ENCODE measurements around the gene KLK6. TPM values are rescaled to one million over a fixed set of nuclear protein-coding genes. Genes with fewer than 3 reads are reported as not detected.
"Not testable (repeated sequence)": the region's sequence is repeated elsewhere in the genome, so short reads cannot be mapped to it uniquely, and the experiment has no call there.

Gene KLK6
- total RNA-seq, 4 donors from 2014 or later: 0.46 to 1.0 TPM; not detected in 2

DNA sequence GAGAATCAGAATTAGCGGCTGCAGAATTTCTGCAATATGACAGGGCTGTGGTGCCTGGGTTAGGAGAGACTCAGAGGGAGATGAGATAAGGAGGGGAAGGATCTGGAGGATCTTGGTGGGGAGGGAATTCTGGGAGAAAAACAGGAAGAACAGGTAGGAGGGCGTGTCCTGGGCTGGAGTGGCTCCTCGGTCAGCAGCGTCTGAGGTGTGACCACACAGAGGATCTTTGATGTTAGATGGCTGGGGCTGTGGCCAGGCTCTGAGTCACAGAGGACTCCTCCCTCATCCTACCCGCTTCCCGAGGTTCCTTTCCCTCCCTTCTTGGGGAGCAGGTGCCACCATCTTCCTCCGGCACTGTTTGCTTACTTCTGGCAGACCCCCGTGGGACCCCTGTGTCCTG is 6.4 kb upstream of the KLK6 start:
- Histone ChIP-seq H3K4me3 (no peak overlapping the region), H3K4me1 (no peaks in the 10 kb centered on the region), H3K36me3 (no peaks in the 10 kb centered on the region), H3K27ac (no peak overlapping the region), H3K9me3 (no peaks in the 10 kb centered on the region), H3K27me3 (no peaks in the 10 kb centered on the region)
- DNase-seq: no peak
- intact Hi-C loops (cut with DNase I; ENCODE audit: low total_unique reads): no loop called here
- TF ChIP-seq POLR2A (IDR thresholded peaks at IDR 0.05): no peak
- TF ChIP-seq, protein P1, sequence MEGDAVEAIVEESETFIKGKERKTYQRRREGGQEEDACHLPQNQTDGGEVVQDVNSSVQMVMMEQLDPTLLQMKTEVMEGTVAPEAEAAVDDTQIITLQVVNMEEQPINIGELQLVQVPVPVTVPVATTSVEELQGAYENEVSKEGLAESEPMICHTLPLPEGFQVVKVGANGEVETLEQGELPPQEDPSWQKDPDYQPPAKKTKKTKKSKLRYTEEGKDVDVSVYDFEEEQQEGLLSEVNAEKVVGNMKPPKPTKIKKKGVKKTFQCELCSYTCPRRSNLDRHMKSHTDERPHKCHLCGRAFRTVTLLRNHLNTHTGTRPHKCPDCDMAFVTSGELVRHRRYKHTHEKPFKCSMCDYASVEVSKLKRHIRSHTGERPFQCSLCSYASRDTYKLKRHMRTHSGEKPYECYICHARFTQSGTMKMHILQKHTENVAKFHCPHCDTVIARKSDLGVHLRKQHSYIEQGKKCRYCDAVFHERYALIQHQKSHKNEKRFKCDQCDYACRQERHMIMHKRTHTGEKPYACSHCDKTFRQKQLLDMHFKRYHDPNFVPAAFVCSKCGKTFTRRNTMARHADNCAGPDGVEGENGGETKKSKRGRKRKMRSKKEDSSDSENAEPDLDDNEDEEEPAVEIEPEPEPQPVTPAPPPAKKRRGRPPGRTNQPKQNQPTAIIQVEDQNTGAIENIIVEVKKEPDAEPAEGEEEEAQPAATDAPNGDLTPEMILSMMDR (IDR thresholded peaks at IDR 0.05): no peak

DNA sequence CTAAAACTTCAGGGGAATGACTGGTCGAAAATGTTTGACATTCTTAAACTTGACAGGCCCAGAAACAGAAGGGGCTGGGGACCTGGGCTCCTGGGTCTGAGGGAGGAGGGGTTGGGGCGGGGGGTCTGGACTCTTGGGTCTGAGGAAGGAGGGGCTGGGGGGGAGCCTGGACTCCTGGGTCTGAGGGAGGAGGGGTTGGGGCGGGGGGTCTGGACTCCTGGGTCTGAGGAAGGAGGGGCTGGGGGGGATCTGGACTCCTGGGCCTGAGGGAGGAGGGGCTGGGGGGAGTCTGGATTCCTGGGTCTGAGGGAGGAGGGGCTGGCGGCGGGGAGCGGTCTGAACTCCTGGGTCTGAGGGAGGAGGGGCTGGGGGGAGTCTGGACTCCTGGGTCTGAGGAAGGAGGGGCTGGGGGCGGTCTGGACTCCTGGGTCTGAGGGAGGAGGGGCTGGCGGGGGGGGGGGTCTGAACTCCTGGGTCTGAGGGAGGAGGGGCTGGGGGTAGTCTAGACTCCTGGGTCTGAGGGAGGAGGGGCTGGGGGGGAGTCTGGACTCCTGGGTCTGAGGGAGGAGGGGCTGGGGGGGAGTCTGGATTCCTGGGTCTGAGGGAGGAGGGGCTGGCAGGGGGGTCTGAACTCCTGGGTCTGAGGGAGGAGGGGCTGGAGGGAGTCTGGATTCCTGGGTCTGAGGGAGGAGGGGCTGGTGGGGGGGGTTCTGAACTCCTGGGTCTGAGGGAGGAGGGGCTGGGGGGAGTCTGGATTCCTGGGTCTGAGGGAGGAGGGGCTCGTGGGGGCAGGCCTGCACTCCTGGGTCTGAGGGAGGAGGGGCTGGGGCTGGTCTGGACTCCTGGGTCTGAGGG is 5.5 kb upstream of the KLK6 start:
- no peak for TF ChIP-seq POLR2A (IDR thresholded peaks at IDR 0.05)
- TF ChIP-seq, protein P1 (IDR thresholded peaks at IDR 0.05): no peak
- Histone ChIP-seq H3K4me3 (no peak overlapping the region), H3K36me3 (no peaks in the 10 kb centered on the region), H3K9me3 (no peaks in the 10 kb centered on the region), H3K27ac (no peak overlapping the region), H3K27me3 (no peaks in the 10 kb centered on the region), H3K4me1 (no peaks in the 10 kb centered on the region)
- intact Hi-C loops (cut with DNase I; ENCODE audit: low total_unique reads): no loop called here
- no peak for DNase-seq

DNA sequence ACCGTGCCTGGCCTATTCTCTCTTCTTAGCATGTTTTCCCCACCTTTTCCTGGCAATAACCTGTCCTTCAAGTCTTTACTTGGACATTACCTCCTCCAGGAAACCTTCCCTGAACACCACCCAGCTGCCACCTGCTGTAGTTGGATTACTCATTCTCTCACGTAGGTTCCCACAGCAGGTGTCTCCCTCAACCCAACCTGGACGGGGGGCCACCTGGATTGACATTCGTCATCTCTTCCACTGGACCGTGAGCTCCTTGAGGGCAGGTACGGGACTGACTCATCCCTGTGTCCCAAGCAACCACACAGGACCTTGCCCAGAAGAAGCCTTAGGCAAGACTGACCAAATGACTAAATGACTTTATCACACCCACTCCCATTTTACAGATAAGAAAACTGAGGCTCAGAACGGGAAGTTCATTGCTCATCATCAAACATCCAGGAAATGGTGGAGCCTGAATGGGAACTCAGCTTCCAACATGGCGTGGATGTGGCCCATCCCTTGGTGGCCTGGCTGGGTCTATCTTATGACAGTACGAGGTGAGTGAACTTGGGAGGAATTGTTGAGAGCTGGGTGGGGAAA is 3.5 kb upstream of the KLK6 start:
- DNase-seq: no peak

DNA sequence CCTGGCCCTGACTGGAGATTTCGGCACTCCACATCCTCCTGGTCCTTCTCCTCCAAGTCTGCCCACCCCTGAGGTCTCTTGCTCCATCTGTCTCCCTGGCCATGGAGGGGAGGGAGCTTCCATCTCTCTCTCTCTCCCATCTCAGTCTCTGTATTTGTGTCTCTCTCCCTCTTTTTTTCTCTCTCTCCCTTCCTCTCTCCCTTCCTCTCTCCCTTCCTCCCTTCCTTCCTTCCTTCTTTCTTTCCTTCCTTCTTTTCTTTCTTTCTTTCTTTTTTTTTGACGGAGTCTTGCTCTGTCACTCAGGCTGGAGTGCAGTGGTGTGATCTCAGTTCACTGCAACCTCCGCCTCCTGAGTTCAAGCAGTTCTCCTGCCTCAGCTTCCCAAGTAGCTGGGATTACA is 419 bp upstream of the KLK6 start:
- DNase-seq; H3K4me3 ChIP-seq; H3K36me3 ChIP-seq; H3K9me3 ChIP-seq; intact Hi-C loops (cut with DNase I; ENCODE audit: low total_unique reads); H3K27ac ChIP-seq; H3K4me1 ChIP-seq; H3K27me3 ChIP-seq: not testable (repeated sequence)

More for the DNA sequence above, 3.5 kb upstream of the KLK6 start:
- H3K27ac ChIP-seq: no peak overlapping the region
- H3K27me3 ChIP-seq: no peaks in the 10 kb centered on the region
- intact Hi-C loops (cut with DNase I; ENCODE audit: low total_unique reads): no loop called here
- H3K9me3 ChIP-seq: no peaks in the 10 kb centered on the region
- H3K4me3 ChIP-seq: no peak overlapping the region
- H3K36me3 ChIP-seq: no peaks in the 10 kb centered on the region
- TF ChIP-seq POLR2A (IDR thresholded peaks at IDR 0.05): no peak
- TF ChIP-seq, protein P1 (IDR thresholded peaks at IDR 0.05): no peak
- H3K4me1 ChIP-seq: no peaks in the 10 kb centered on the region

DNA sequence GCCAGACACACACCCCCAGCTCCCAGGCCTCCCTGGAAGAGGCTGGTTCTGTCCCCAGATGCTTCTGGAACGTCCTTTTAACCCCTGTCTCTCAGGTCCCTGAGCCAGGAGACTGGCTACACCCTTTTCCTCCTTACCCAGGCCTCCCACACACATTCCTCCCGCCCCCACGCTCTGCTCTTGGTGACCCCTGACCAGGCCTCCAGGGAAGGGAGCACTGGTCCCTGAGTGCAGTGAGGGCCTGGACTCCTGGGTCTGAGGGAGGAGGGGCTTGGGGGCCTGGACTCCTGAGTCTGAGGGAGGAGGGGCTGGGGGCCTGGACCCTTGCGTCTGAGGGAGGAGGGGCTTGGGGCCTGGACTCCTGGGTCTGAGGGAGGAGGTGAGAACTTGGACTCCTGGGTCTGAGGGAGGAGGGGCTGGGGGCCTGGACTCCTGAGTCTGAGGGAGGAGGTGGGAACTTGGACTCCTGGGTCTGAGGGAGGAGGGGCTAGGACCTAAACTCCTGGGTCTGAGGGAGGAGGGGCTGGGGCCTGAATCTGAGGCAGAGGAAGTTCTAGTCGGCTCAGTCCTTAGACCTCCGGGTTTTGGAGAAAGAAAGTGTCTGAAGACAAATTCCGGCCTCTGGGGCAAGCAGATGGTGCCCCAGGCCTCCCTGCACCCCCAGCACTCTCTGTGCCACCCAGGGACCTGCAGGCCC is 527 bp downstream of the KLK6 start:
- H3K27me3 ChIP-seq: no peaks in the 10 kb centered on the region
- no peaks in the 10 kb centered on the region for H3K36me3 ChIP-seq
- no peaks in the 10 kb centered on the region for H3K4me1 ChIP-seq
- H3K4me3 ChIP-seq: no peak overlapping the region
- intact Hi-C loops (cut with DNase I; ENCODE audit: low total_unique reads): no loop called here
- no peak for TF ChIP-seq POLR2A (IDR thresholded peaks at IDR 0.05)
- TF ChIP-seq, protein P1 (IDR thresholded peaks at IDR 0.05): no peak
- H3K27ac ChIP-seq: no peak overlapping the region
- no peak for DNase-seq
- H3K9me3 ChIP-seq: no peaks in the 10 kb centered on the region
